ENCODE measurements around the gene AQR. TPM values are rescaled to one million over a fixed set of nuclear protein-coding genes. Genes with fewer than 3 reads are reported as not detected.
"Not testable (repeated sequence)": the region's sequence is repeated elsewhere in the genome, so short reads cannot be mapped to it uniquely, and the experiment has no call there.

AQR gene
- total and polyA plus RNA-seq, 12 donors: 10.2 to 43.4 (median 28.3) TPM

- TF ChIP-seq CTCF (IDR thresholded peaks at IDR 0.05) (no peak), POLR2A (IDR thresholded peaks at IDR 0.05) (no peak)
- WGBS, 4 donors: 84 to 94% (median 90%) methylated on average over 1 of the region's 1 CpG
- DNase-seq: no peak
Measured at GRCh38 chr15:34818526-34818925, 151.0 kb downstream of the AQR start.

GRCh38 chr15:34815836-34816235, 153.7 kb downstream of the AQR start:
- WGBS, 4 donors: 53 to 78% (median 63%) methylated on average over 1 of the region's 1 CpG
- no peaks in the 10 kb centered on the region for H3K4me1 ChIP-seq (replicated peaks in 1 of 2)
- DNase-seq: no peak
- H3K4me3 ChIP-seq: no peak overlapping the region
- no peaks in the 10 kb centered on the region for H3K36me3 ChIP-seq (replicated peaks in 1 of 2)
- no peaks in the 10 kb centered on the region for H3K27me3 ChIP-seq
- no peak overlapping the region for H3K27ac ChIP-seq
- intact Hi-C loops (cut with DNase I): no loop called here
- no peak for TF ChIP-seq POLR2A (IDR thresholded peaks at IDR 0.05)
- no peak for TF ChIP-seq CTCF (IDR thresholded peaks at IDR 0.05)
- H3K9me3 ChIP-seq (replicated peaks in 1 of 3): no peaks in the 10 kb centered on the region

More at GRCh38 chr15:34818526-34818925, 151.0 kb downstream of the AQR start:
- H3K9me3 ChIP-seq (replicated peaks in 1 of 3): no peaks in the 10 kb centered on the region
- no peaks in the 10 kb centered on the region for H3K36me3 ChIP-seq (replicated peaks in 1 of 2)
- no peak overlapping the region for H3K4me3 ChIP-seq
- no peaks in the 10 kb centered on the region for H3K27me3 ChIP-seq
- no peak overlapping the region for H3K27ac ChIP-seq
- intact Hi-C loops (cut with DNase I): no loop called here
- no peaks in the 10 kb centered on the region for H3K4me1 ChIP-seq (replicated peaks in 1 of 2)

GRCh38 chr15:34813446-34814190, 155.9 kb downstream of the AQR start:
- Histone ChIP-seq H3K4me3 (no peak overlapping the region), H3K9me3 (replicated peaks in 1 of 3) (no peaks in the 10 kb centered on the region), H3K27ac (no peak overlapping the region), H3K36me3 (replicated peaks in 1 of 2) (no peaks in the 10 kb centered on the region), H3K4me1 (replicated peaks in 1 of 2) (no peaks in the 10 kb centered on the region), H3K27me3 (no peaks in the 10 kb centered on the region)
- TF ChIP-seq POLR2A (IDR thresholded peaks at IDR 0.05): no peak
- no peak for TF ChIP-seq CTCF (IDR thresholded peaks at IDR 0.05)
- DNase-seq: no peak
- WGBS, 4 donors: 53 to 65% (median 55%) methylated on average over 3 of the region's 3 CpGs
- intact Hi-C loops (cut with DNase I): no loop called here

GRCh38 chr15:34812868-34813365, 156.6 kb downstream of the AQR start:
- H3K9me3 ChIP-seq (replicated peaks in 1 of 3); H3K27me3 ChIP-seq; H3K27ac ChIP-seq; DNase-seq; H3K4me1 ChIP-seq (replicated peaks in 1 of 2); intact Hi-C loops (cut with DNase I); H3K4me3 ChIP-seq; H3K36me3 ChIP-seq (replicated peaks in 1 of 2): not testable (repeated sequence)
- whole genome bisulfite sequencing, 4 donors: 46 to 53% (median 52%) methylated on average over 9 of the region's 9 CpGs

- H3K36me3 ChIP-seq (replicated peaks in 1 of 2): no peaks in the 10 kb centered on the region
- TF ChIP-seq POLR2A (IDR thresholded peaks at IDR 0.05) (no peak), CTCF (IDR thresholded peaks at IDR 0.05) (no peak)
- no peak for DNase-seq
- H3K27me3 ChIP-seq: no peaks in the 10 kb centered on the region
- no peaks in the 10 kb centered on the region for H3K4me1 ChIP-seq (replicated peaks in 1 of 2)
- no peaks in the 10 kb centered on the region for H3K9me3 ChIP-seq (replicated peaks in 1 of 3)
- intact Hi-C loops (cut with DNase I): no loop called here
- H3K27ac ChIP-seq: no peak overlapping the region
- WGBS, 4 donors: 57 to 62% (median 58%) methylated on average over 1 of the region's 1 CpG
- no peak overlapping the region for H3K4me3 ChIP-seq
Measured at GRCh38 chr15:34812369-34812768, 157.2 kb downstream of the AQR start.
